ENCODE data around the gene AHI1. TPM values are rescaled to one million over a fixed set of nuclear protein-coding genes. Genes with fewer than 3 reads are reported as not detected.

The AHI1 gene
- total and polyA plus RNA-seq, 2 of the 13 experiments (the other 11 are each of a cell fraction or from before 2014, with no cell fraction given), result 7.2 to 18.6 TPM

GRCh38 chr6:135505222-135505621 is 7.7 kb upstream of the AHI1 start:
- DNase-seq (ENCODE audit: low spot score) (no peak), FAIRE-seq (no peak), ATAC-seq (no peak)
- Histone ChIP-seq H3K79me2 (ENCODE audit: insufficient read depth, low read length) (no peaks in the 10 kb centered on the region), H3K27ac (ENCODE audit: extremely low read length, insufficient read depth, low read length) (no peak overlapping the region), H3K4me1 (ENCODE audit: insufficient read depth, low read length) (peaks cover 19% of the 10 kb centered on the region), H4K20me1 (ENCODE audit: insufficient read depth, low read length) (no peaks in the 10 kb centered on the region), H3K4me2 (ENCODE audit: low read depth, low read length) (peak overlapping the region; percentile 10; the same call in 1 of the 2 replicates), H2AFZ (ENCODE audit: low read length) (no peak overlapping the region), H3K9ac (ENCODE audit: insufficient read depth, low read depth, low read length) (no peak overlapping the region), H3K27me3 (ENCODE audit: control insufficient read depth in 1 of 2, insufficient read depth in 2 of 2, low read length in 2 of 2) (no peaks in the 10 kb centered on the region), H3K4me3 (replicated peaks in 1 of 3; ENCODE audit: insufficient read depth in 1 of 3, low read depth in 2 of 3, low read length in 3 of 3) (no peak overlapping the region), H3K36me3 (replicated peaks in 1 of 2; ENCODE audit: control insufficient read depth in 1 of 2, insufficient read depth in 2 of 2, low read length in 2 of 2) (no peaks in the 10 kb centered on the region), H3K9me3 (ENCODE audit: low read length) (no peaks in the 10 kb centered on the region)
- TF ChIP-seq SOX6 (IDR thresholded peaks at IDR 0.05) (no peak), SOX6 (CRISPR knock-in tag; IDR thresholded peaks at IDR 0.05) (no peak), HNRNPK (IDR thresholded peaks at IDR 0.05; ENCODE audit: low read depth, low read length, poor library complexity, severe bottlenecking) (no peak), CAMTA2 (CRISPR knock-in tag; IDR thresholded peaks at IDR 0.05; ENCODE audit: borderline replicate concordance) (no peak), THAP11 (CRISPR knock-in tag; IDR thresholded peaks at IDR 0.05) (no peak), HDAC1 (CRISPR knock-in tag; IDR thresholded peaks at IDR 0.05) (no peak), MYC (CRISPR knock-in tag; IDR thresholded peaks at IDR 0.05; ENCODE audit: borderline replicate concordance) (no peak), PTBP1 (IDR thresholded peaks at IDR 0.05; ENCODE audit: low read depth, low read length, poor library complexity, severe bottlenecking) (no peak), CSRNP2 (CRISPR knock-in tag; conservative IDR thresholded peaks at IDR 0.05; ENCODE audit: low read depth) (no peak), FLYWCH1 (CRISPR knock-in tag; IDR thresholded peaks at IDR 0.05) (no peak), HNRNPH1 (optimal IDR thresholded peaks at IDR 0.05; ENCODE audit: low read depth, low read length) (no peak), CCAR2 (optimal IDR thresholded peaks at IDR 0.05; ENCODE audit: low read depth, low read length) (no peak), MTF2 (CRISPR knock-in tag; IDR thresholded peaks at IDR 0.05; ENCODE audit: borderline replicate concordance) (no peak), ZNF550 (CRISPR knock-in tag; IDR thresholded peaks at IDR 0.05; ENCODE audit: borderline replicate concordance) (no peak), KDM5A (IDR thresholded peaks at IDR 0.05; ENCODE audit: borderline replicate concordance, low read length) (no peak)
- ChIA-PET POLR2A (no interaction called here), CTCF (ENCODE audit: low intra/inter-chr PET ratio, low total read pairs) (interaction anchor here (1.8 kb wide), 2 partner anchors 404 to 721 kb away, joined by 6 to 9 read pairs; no protein-coding TSS in a partner anchor)
- 67% methylated on average over 3 of the region's 3 CpGs for WGBS (ENCODE audit: low lambda C conversion rate)
- no TSS peak for BruUV-seq (replicated peaks)
- in situ Hi-C loops (cut with HindIII; ENCODE audit: extremely low pct_ligation_motif_present, low pct_unique_long_range_greater_than_20kb) (no loop called here), intact Hi-C loops (cut with micrococcal nuclease; ENCODE audit: unreplicated experiment) (loop anchor here (5.0 kb wide), 1 partner anchor 623 kb away; no protein-coding TSS in a partner anchor)
